ENCODE measurements around the gene CMYA5. TPM values are rescaled to one million over a fixed set of nuclear protein-coding genes. Genes with fewer than 3 reads are reported as not detected.

Gene CMYA5
- total RNA-seq, 2 experiments from 2014 or later = 0.13 to 0.21 TPM

DNA sequence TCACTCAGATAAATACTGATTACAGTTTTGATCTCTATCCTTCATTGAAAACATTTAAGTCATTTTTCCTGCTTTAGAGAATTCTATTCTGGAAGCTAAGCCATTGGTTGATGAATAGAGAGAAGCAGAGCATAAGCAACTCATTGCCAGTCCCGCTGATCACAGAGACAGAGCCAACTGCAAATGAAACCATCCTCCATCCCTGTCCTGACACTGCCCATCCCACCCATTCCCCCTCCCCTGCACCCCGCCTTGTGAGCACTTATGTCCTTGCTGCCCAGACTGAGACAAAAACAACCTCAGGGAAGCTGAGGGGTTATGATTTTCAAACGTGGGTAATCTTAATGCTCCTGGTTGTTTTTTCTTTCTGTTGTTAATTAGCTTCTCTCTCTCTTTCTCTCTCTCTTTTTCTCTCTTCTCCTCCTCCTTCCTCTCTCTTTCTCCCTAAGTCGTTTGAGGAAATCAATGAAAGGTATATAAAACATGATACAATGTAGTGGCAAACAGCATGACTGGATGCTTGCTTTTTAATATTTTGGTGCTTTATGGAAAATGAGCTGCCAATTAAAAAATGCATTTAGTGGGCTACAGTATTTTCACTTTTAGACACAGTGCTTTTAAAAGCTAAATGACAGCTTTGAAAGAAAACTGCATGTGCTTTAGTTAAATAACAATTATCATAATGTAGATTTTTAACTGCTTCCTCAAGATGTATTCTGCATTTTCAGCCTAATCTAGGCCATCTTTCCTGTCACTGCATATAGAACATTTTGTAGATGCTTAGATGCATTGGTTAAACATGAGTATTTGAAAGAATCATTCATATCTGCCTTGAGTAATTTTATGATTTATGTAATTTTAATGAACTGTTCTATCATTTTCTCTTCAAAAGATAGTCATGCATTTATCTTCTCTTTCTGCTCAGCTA lies 57.3 kb downstream of the CMYA5 start:
- no peak overlapping the region for H3K4me2 ChIP-seq (ENCODE audit: low read length)
- no peak overlapping the region for H3K27ac ChIP-seq (ENCODE audit: low read depth, low read length, poor library complexity, severe bottlenecking)
- H4K20me1 ChIP-seq (ENCODE audit: insufficient read depth, low read length) = no peaks in the 10 kb centered on the region
- no peaks in the 10 kb centered on the region for H3K9me2 ChIP-seq (ENCODE audit: insufficient read depth, low read length)
- CTCF ChIA-PET (ENCODE audit: unreplicated experiment) = no interaction called here
- H3K9me3 ChIP-seq (ENCODE audit: low read length) = no peaks in the 10 kb centered on the region
- POLR2A ChIA-PET = interaction anchor here (0.6 to 0.9 kb wide), 2 partner anchors 84 to 206 kb away, joined by 3 read pairs; no protein-coding TSS in a partner anchor
- H2AFZ ChIP-seq (ENCODE audit: low read length) = no peak overlapping the region
- no peak for TF ChIP-seq EZH2phosphoT487 (IDR thresholded peaks at IDR 0.05; ENCODE audit: borderline replicate concordance, low read depth, low read length)
- TF ChIP-seq, protein P1, sequence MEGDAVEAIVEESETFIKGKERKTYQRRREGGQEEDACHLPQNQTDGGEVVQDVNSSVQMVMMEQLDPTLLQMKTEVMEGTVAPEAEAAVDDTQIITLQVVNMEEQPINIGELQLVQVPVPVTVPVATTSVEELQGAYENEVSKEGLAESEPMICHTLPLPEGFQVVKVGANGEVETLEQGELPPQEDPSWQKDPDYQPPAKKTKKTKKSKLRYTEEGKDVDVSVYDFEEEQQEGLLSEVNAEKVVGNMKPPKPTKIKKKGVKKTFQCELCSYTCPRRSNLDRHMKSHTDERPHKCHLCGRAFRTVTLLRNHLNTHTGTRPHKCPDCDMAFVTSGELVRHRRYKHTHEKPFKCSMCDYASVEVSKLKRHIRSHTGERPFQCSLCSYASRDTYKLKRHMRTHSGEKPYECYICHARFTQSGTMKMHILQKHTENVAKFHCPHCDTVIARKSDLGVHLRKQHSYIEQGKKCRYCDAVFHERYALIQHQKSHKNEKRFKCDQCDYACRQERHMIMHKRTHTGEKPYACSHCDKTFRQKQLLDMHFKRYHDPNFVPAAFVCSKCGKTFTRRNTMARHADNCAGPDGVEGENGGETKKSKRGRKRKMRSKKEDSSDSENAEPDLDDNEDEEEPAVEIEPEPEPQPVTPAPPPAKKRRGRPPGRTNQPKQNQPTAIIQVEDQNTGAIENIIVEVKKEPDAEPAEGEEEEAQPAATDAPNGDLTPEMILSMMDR (conservative IDR thresholded peaks at IDR 0.05; ENCODE audit: low read length) = no peak
- intact Hi-C loops (cut with micrococcal nuclease; ENCODE audit: unreplicated experiment) = no loop called here
- no TSS peak for BruUV-seq (replicated peaks)
- no peak overlapping the region for H3K4me3 ChIP-seq (ENCODE audit: low read depth, low read length, poor library complexity, severe bottlenecking)
- no peak for DNase-seq (ENCODE audit: low spot score)
- H3K4me1 ChIP-seq (ENCODE audit: insufficient read depth, low read length, poor library complexity, severe bottlenecking) = no peaks in the 10 kb centered on the region
- no peaks in the 10 kb centered on the region for H3K36me3 ChIP-seq (ENCODE audit: insufficient read depth, low read length)
- H3K79me2 ChIP-seq (ENCODE audit: insufficient read depth, low read depth, low read length) = no peaks in the 10 kb centered on the region

DNA sequence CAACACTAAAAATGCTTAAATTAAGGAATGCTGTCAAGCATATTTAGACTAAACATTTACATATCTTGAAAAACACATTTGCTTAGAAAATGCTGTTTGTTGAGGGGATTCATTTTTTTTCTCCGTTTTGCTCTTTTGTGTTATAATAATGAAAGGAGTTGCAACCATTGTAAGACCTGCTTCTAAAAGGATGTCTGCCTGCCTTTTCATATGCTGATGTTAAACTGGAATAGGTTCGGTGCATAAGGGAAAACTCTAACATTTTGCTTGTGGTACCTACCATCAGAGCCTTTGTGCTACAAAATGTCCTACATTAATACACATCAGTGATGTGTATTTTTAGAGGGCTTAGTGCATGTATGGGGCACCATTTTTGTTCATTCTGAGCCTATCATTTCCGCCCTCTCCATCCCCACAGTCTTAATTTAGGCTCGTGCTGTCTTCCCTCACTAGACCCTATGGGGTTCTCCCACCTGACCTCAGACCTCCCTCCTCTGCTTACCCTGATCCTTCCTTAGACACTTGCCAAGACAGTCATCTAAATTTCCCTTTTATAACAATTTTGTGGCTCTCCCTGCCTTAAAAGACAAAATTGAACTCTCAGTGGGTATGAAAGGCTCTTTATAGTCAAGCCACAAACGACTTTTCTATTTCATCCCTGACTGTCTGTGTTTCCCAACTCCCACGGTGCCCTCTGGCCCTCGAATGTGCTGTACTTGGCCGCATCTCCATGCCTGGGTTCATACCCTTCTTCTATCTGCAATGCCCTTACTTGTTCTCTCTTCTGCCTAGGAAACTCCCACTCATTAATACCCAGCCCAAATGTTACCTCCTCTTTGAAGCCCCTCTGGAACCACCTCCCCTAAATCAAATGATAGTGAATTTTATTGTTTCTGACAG lies 61.2 kb downstream of the CMYA5 start:
- no peaks in the 10 kb centered on the region for H3K79me2 ChIP-seq (ENCODE audit: insufficient read depth, low read depth, low read length)
- no peaks in the 10 kb centered on the region for H3K4me1 ChIP-seq (ENCODE audit: insufficient read depth, low read length, poor library complexity, severe bottlenecking)
- H2AFZ ChIP-seq (ENCODE audit: low read length) = no peak overlapping the region
- H3K36me3 ChIP-seq (ENCODE audit: insufficient read depth, low read length) = no peaks in the 10 kb centered on the region
- no peaks in the 10 kb centered on the region for H4K20me1 ChIP-seq (ENCODE audit: insufficient read depth, low read length)
- TF ChIP-seq, protein P1 (conservative IDR thresholded peaks at IDR 0.05; ENCODE audit: low read length) = no peak
- H3K4me3 ChIP-seq (ENCODE audit: low read depth, low read length, poor library complexity, severe bottlenecking) = no peak overlapping the region
- DNase-seq (ENCODE audit: low spot score) = no peak
- H3K4me2 ChIP-seq (ENCODE audit: low read length) = no peak overlapping the region
- H3K9me3 ChIP-seq (ENCODE audit: low read length) = no peaks in the 10 kb centered on the region
- no TSS peak for BruUV-seq (replicated peaks)
- ChIA-PET POLR2A (interaction anchor here (0.6 kb wide), 1 partner anchor 51 kb away, joined by 3 read pairs; no protein-coding TSS in a partner anchor), CTCF (ENCODE audit: unreplicated experiment) (no interaction called here)
- no peaks in the 10 kb centered on the region for H3K9me2 ChIP-seq (ENCODE audit: insufficient read depth, low read length)
- intact Hi-C loops (cut with micrococcal nuclease; ENCODE audit: unreplicated experiment) = no loop called here
- no peak overlapping the region for H3K27ac ChIP-seq (ENCODE audit: low read depth, low read length, poor library complexity, severe bottlenecking)
